ENCODE results near the gene SMAD5. TPM values are rescaled to one million over a fixed set of nuclear protein-coding genes. Genes with fewer than 3 reads are reported as not detected.

The SMAD5 gene
- total RNA-seq = 51.7 to 62.3 TPM (median 55.3 TPM) in 3 replicates
- long read RNA-seq, full-length matches to known transcripts = 3 of 13 reads
- long read RNA-seq, partial matches to known transcripts = 8 of 13 reads
- long read RNA-seq, other reads (novel, unspliced or antisense) = 2 of 13 reads

GRCh38 chr5:136132557-136133221 is at the start of gene SMAD5:
SMAD5 (plus strand) TSS chr5:136132845; CDS start chr5:136153761, 20,916 bp downstream.
- H3K36me3 Mint-ChIP-seq (ENCODE audit: low read depth) = no peaks in the 10 kb centered on the region
- H3K9me3 Mint-ChIP-seq (ENCODE audit: low read depth) = no peaks in the 10 kb centered on the region
- DNase-seq (ENCODE audit: low spot score) = peak; percentile 98
- peak within 1 kb of the TSS; percentile 92 for H3K4me3 Mint-ChIP-seq (ENCODE audit: unreplicated experiment)
- peaks cover 50% of the 10 kb centered on the region for H3K4me1 Mint-ChIP-seq (ENCODE audit: low read depth)
- peaks cover 1% of the 10 kb centered on the region for H3K27me3 Mint-ChIP-seq (ENCODE audit: low read depth)
- H3K27ac Mint-ChIP-seq (ENCODE audit: unreplicated experiment) = peak within 1 kb of the TSS; percentile 95
- peak; percentile 30 for TF ChIP-seq CTCF (IDR thresholded peaks at IDR 0.05)

- H3K9me3 Mint-ChIP-seq (ENCODE audit: low read depth) = no peaks in the 10 kb centered on the region
- no peaks in the 10 kb centered on the region for H3K36me3 Mint-ChIP-seq (ENCODE audit: low read depth)
- H3K4me3 Mint-ChIP-seq (ENCODE audit: unreplicated experiment) = no peak overlapping the region
- H3K27ac Mint-ChIP-seq (ENCODE audit: unreplicated experiment) = no peak overlapping the region
- no peak for DNase-seq (ENCODE audit: low spot score)
- no peaks in the 10 kb centered on the region for H3K27me3 Mint-ChIP-seq (ENCODE audit: low read depth)
- TF ChIP-seq CTCF (IDR thresholded peaks at IDR 0.05) = no peak
- no peaks in the 10 kb centered on the region for H3K4me1 Mint-ChIP-seq (ENCODE audit: low read depth)
These were observed 47.9 kb upstream of the SMAD5 start for GRCh38 chr5:136084698-136085097.

DNA sequence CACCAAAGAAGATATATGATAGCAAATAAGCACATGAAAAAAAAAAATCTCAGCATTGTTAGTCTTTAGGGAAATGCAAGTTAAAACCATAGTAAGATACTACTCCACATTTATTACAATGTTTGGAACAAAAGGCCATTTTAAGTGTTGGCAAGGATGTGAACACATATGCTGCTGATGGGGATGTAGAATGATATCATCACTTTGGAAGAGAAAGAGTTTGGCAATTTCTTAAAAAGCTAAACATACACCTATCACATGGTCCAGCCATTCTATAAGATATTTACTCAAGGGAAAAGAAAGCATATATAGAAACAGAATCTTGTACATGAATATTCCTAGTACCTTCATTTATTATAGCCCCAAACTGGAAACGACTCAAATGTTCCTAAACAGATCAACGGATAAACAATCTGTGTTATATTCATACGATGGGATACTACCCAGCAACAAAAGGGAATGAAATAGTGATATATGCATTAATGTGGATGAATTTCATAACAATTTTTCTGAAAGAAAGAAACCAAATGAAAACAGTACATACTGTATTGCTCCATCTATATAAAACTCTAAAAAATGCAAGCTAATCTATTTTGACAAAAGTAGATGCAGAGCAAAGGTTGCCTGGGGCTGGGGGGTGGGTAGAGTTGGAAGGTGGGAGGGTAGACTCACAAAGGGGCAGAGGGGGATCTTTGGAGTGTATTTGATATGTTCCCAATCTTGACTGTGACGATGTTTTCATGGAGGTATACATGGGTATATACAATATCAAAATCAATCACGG is 45.7 kb upstream of the SMAD5 start:
- Mint-ChIP-seq H3K27me3 (ENCODE audit: low read depth) (no peaks in the 10 kb centered on the region), H3K4me1 (ENCODE audit: low read depth) (no peaks in the 10 kb centered on the region), H3K36me3 (ENCODE audit: low read depth) (no peaks in the 10 kb centered on the region), H3K27ac (ENCODE audit: unreplicated experiment) (no peak overlapping the region), H3K4me3 (ENCODE audit: unreplicated experiment) (no peak overlapping the region), H3K9me3 (ENCODE audit: low read depth) (no peaks in the 10 kb centered on the region)
- TF ChIP-seq CTCF (IDR thresholded peaks at IDR 0.05) = no peak
- no peak for DNase-seq (ENCODE audit: low spot score)

- Mint-ChIP-seq H3K4me1 (ENCODE audit: low read depth) (no peaks in the 10 kb centered on the region), H3K4me3 (ENCODE audit: unreplicated experiment) (no peak overlapping the region), H3K36me3 (ENCODE audit: low read depth) (no peaks in the 10 kb centered on the region), H3K27ac (ENCODE audit: unreplicated experiment) (no peak overlapping the region), H3K27me3 (ENCODE audit: low read depth) (no peaks in the 10 kb centered on the region), H3K9me3 (ENCODE audit: low read depth) (no peaks in the 10 kb centered on the region)
- no peak for DNase-seq (ENCODE audit: low spot score)
- TF ChIP-seq CTCF (IDR thresholded peaks at IDR 0.05) = no peak
These were observed 44.4 kb upstream of the SMAD5 start for GRCh38 chr5:136087961-136088871.

- H3K4me1 Mint-ChIP-seq (ENCODE audit: low read depth) = no peaks in the 10 kb centered on the region
- peaks cover 5% of the 10 kb centered on the region for H3K27me3 Mint-ChIP-seq (ENCODE audit: low read depth)
- no peak overlapping the region for H3K4me3 Mint-ChIP-seq (ENCODE audit: unreplicated experiment)
- H3K27ac Mint-ChIP-seq (ENCODE audit: unreplicated experiment) = no peak overlapping the region
- DNase-seq (ENCODE audit: low spot score) = no peak
- no peak for TF ChIP-seq CTCF (IDR thresholded peaks at IDR 0.05)
- no peaks in the 10 kb centered on the region for H3K9me3 Mint-ChIP-seq (ENCODE audit: low read depth)
- no peaks in the 10 kb centered on the region for H3K36me3 Mint-ChIP-seq (ENCODE audit: low read depth)
These were observed 42.9 kb upstream of the SMAD5 start for GRCh38 chr5:136089791-136090190.
